Adrenal gland (tissue), 12 donors: ENCODE data around the gene KCNH5. TPM values are rescaled to one million over a fixed set of nuclear protein-coding genes. Genes with fewer than 3 reads are reported as not detected.

Source experiments
- DNase-seq, 7 donors: peaks; one replicate each; pipeline ENCODE4 v3.0.0-alpha.2; 2019 to 2020
- H3K27ac ChIP-seq, 5 donors: fragments of 200-600 bp; sonication (generic) in 4 of 5; 1 replicate in 3 of 5; 2 replicates in 2 of 5; pipeline versions ENCODE4 v1.5.1 to v1.8.0; 2016 to 2020; ENCODE audit warnings: mild to moderate bottlenecking in 1 of 5
- H3K27me3 ChIP-seq: fragments of 200-600 bp; 2 replicates; pipeline ENCODE4 v1.8.0; 2021
- H3K36me3 ChIP-seq, 2 donors: fragments of 200-600 bp; replicated peaks in 1 of 2; 1 replicate in 1 of 2; 2 replicates in 1 of 2; pipeline versions ENCODE4 v1.5.1 to v1.8.0; 2018 to 2022
- H3K4me1 ChIP-seq, 2 donors: fragments of 200-600 bp; replicated peaks in 1 of 2; 1 replicate in 1 of 2; 2 replicates in 1 of 2; pipeline versions ENCODE4 v1.5.1 to v1.8.0; 2018 to 2021
- H3K4me3 ChIP-seq, 4 donors: fragments of 200-600 bp; sonication (generic) in 3 of 4; one replicate each; pipeline ENCODE4 v1.5.1; 2016 to 2018
- H3K9me3 ChIP-seq, 3 donors: fragments of 200-600 bp; sonication (generic) in 1 of 3; replicated peaks in 1 of 3; 1 replicate in 2 of 3; 2 replicates in 1 of 3; pipeline versions ENCODE4 v1.5.1 to v1.8.0; 2016 to 2021
- CTCF ChIP-seq, 6 experiments: fragments of 450-650 bp in 4 of 6; fragments of 200-600 bp in 2 of 6; sonication (generic) in 1 of 6; IDR thresholded peaks; 1 replicate in 5 of 6; 2 replicates in 1 of 6; pipeline versions ENCODE4 v1.5.1 to v1.8.0; 2016 to 2021; ENCODE audit warnings: antibody characterized with exemption in 6 of 6, mild to moderate bottlenecking in 2 of 6, moderate library complexity in 1 of 6
- POLR2A ChIP-seq, 2 donors: fragments of 450-650 bp; IDR thresholded peaks; one replicate each; pipeline ENCODE4 v1.6.1; 2017; ENCODE audit warnings: antibody characterized with exemption in 2 of 2, mild to moderate bottlenecking in 2 of 2, moderate library complexity in 1 of 2
- WGBS, 4 donors: extraction: QIAGEN DNeasy Blood & Tissue Kit in 2 of 4; methylation state at CpG; one replicate each; pipeline versions ENCODE4 v1.1.5 to v1.1.7; 2013 to 2017; 5-methylcytosine and 5-hydroxymethylcytosine counted together
- intact Hi-C, 2 donors: fragments of 100-400 bp; cut with DNase I; formaldehyde crosslinking; loops; one replicate each; pipeline versions ENCODE4 v1.14.1 to v1.15.0; 2022 to 2023
- polyA plus RNA-seq, 3 donors: library from polyadenylated mRNA; stranded (reverse); fragments of 200-250 nt in 2 of 3; fragments of 350-450 nt in 1 of 3; fragmentation: Illumina TruSeq in 1 of 3; extraction: RNeasy Lipid Tissue Mini Kit (QIAGEN cat#74804) in 1 of 3; gene quantifications; one replicate each; pipeline ENCODE4 v1.2.3, GENCODE V29; 2013 to 2014
- total RNA-seq, 9 donors: library from RNA; depleted of rRNA in 4 of 9; stranded (reverse); fragments of >200 nt in 4 of 9; fragments of 120-200 nt in 1 of 9; fragmentation: NEBNext Ultra II Directional in 1 of 9; extraction: Animal tissue kit (Norgen Biotek cat#: 25700) in 1 of 9; gene quantifications; one replicate each; pipeline versions ENCODE4 v1.1.0 to v1.2.4, GENCODE V29; 2013 to 2023
- donor health status: healthy with polysubstance abuse.
- donor health status: Bipolar disorder and iron deficiency.
- donor health status: DM: yes; HTN: yes; CAD: no.
- donor health status: DM: no; HTN: no; CAD: no.
- donor health status: DM: no; HTN: no; CAD: no.
- donor health status: DM: yes; HTN: yes; CAD: no.

KCNH5 gene
- total and polyA plus RNA-seq, 12 donors, result 0.10 to 3.2 (median 0.84) TPM; not detected in 4

- no peak for DNase-seq
- TF ChIP-seq CTCF (IDR thresholded peaks at IDR 0.05), result no peak
- TF ChIP-seq POLR2A (IDR thresholded peaks at IDR 0.05), result no peak
- Histone ChIP-seq H3K4me1 (no peaks in the 10 kb centered on the region), H3K4me3 (no peak overlapping the region), H3K36me3 (no peaks in the 10 kb centered on the region), H3K27me3 (no peaks in the 10 kb centered on the region), H3K9me3 (no peaks in the 10 kb centered on the region), H3K27ac (no peak overlapping the region)
- intact Hi-C loops, result no loop called here
- WGBS, 4 donors, result 69 to 78% (median 71%) methylated on average over 4 of the region's 4 CpGs
These were observed 12.6 kb downstream of the KCNH5 start for GRCh38 chr14:63032641-63033040.

GRCh38 chr14:63032076-63032475 lies 13.2 kb downstream of the KCNH5 start:
- Histone ChIP-seq H3K27ac (no peak overlapping the region), H3K36me3 (no peaks in the 10 kb centered on the region), H3K9me3 (no peaks in the 10 kb centered on the region), H3K27me3 (no peaks in the 10 kb centered on the region), H3K4me1 (no peaks in the 10 kb centered on the region), H3K4me3 (no peak overlapping the region)
- DNase-seq, result no peak
- WGBS, 4 donors, result 52 to 66% (median 62%) methylated on average over 8 of the region's 8 CpGs
- intact Hi-C loops, result no loop called here
- TF ChIP-seq POLR2A (IDR thresholded peaks at IDR 0.05), result no peak
- no peak for TF ChIP-seq CTCF (IDR thresholded peaks at IDR 0.05)

- Histone ChIP-seq H3K9me3 (no peaks in the 10 kb centered on the region), H3K27me3 (no peaks in the 10 kb centered on the region), H3K4me1 (no peaks in the 10 kb centered on the region), H3K27ac (no peak overlapping the region), H3K36me3 (no peaks in the 10 kb centered on the region), H3K4me3 (no peak overlapping the region)
- intact Hi-C loops, result no loop called here
- TF ChIP-seq CTCF (IDR thresholded peaks at IDR 0.05) (no peak), POLR2A (IDR thresholded peaks at IDR 0.05) (no peak)
- DNase-seq, result no peak
- 16 to 29% (median 19%) methylated on average over 1 of the region's 1 CpG for WGBS, 4 donors
These were observed 15.1 kb downstream of the KCNH5 start for GRCh38 chr14:63030113-63030512.

- DNase-seq, result no peak
- H3K4me1 ChIP-seq, result no peaks in the 10 kb centered on the region
- H3K36me3 ChIP-seq, result no peaks in the 10 kb centered on the region
- no peaks in the 10 kb centered on the region for H3K9me3 ChIP-seq
- 36 to 49% (median 42%) methylated on average over 1 of the region's 1 CpG for WGBS, 4 donors
- intact Hi-C loops, result no loop called here
- H3K4me3 ChIP-seq, result no peak overlapping the region
- H3K27me3 ChIP-seq, result no peaks in the 10 kb centered on the region
- TF ChIP-seq CTCF (IDR thresholded peaks at IDR 0.05) (no peak), POLR2A (IDR thresholded peaks at IDR 0.05) (no peak)
- no peak overlapping the region for H3K27ac ChIP-seq
These were observed 17.5 kb downstream of the KCNH5 start for GRCh38 chr14:63027719-63028118.
